B cell (primary cell): ENCODE measurements around the gene KISS1. TPM values are rescaled to one million over a fixed set of nuclear protein-coding genes. Genes with fewer than 3 reads are reported as not detected.

Experiments
- ATAC-seq: fragments of 200-7000 bp; cut with Tn5 transposase; one replicate; pipeline ENCODE4 v1.10.0; 2021; ENCODE audit warnings: low read depth, mild to moderate bottlenecking, moderate number of reproducible peaks, moderate library complexity
- CTCF ChIA-PET: fragments of 350-600 bp; sonication (Branson Sonifier 250); formaldehyde crosslinking; loops from one replicate; lab custom pipeline; 2021; ENCODE audit warnings: antibody characterized with exemption, inconsistent platforms; lab: Charles Lee
- POLR2A ChIA-PET: fragments of 350-600 bp; sonication (Branson Sonifier 250); formaldehyde crosslinking; loops from one replicate; lab custom pipeline; 2021; ENCODE audit warnings: antibody characterized with exemption; lab: Charles Lee
- DNase-seq: peaks from one replicate; pipeline ENCODE4 v3.0.0; 2013
- H2AFZ ChIP-seq: 2 replicates; pipeline ENCODE4 v1.6.1; 2012; ENCODE audit warnings: mild to moderate bottlenecking, low read depth, low read length; ENCODE audit not compliant: insufficient read depth, poor library complexity, severe bottlenecking
- H3K27ac ChIP-seq, 2 donors: 1 replicate in 1 of 2; 2 replicates in 1 of 2; pipeline ENCODE4 v1.5.1; 2012 to 2013; ENCODE audit warnings: low read length in 2 of 2, mild to moderate bottlenecking in 2 of 2, moderate library complexity in 1 of 2
- H3K27me3 ChIP-seq, 4 experiments: fragments of 200-600 bp in 1 of 4; sonication (generic) in 1 of 4; replicated peaks in 1 of 4; 1 replicate in 2 of 4; 2 replicates in 2 of 4; pipeline versions ENCODE4 v1.6.1 to v1.7.0; 2013 to 2016; ENCODE audit warnings: low read length in 3 of 4, mild to moderate bottlenecking in 2 of 4, mixed read lengths in 1 of 4, moderate library complexity in 1 of 4; ENCODE audit not compliant: insufficient read depth in 4 of 4, control insufficient read depth in 3 of 4; ENCODE audit errors: control extremely low read depth in 1 of 4
- H3K36me3 ChIP-seq, 2 experiments: replicated peaks in 1 of 2; 1 replicate in 1 of 2; 2 replicates in 1 of 2; pipeline versions ENCODE4 v1.6.1 to v1.7.1; 2013; ENCODE audit warnings: low read length in 1 of 2; ENCODE audit not compliant: insufficient read depth in 2 of 2, control insufficient read depth in 1 of 2; ENCODE audit errors: control extremely low read depth in 1 of 2, extremely low read depth in 1 of 2
- H3K4me1 ChIP-seq, 2 donors: fragments of 200-600 bp in 1 of 2; sonication (generic) in 1 of 2; 1 replicate in 1 of 2; 2 replicates in 1 of 2; pipeline versions ENCODE4 v1.5.1 to v1.6.1; 2013 to 2017; ENCODE audit warnings: low read length in 2 of 2; ENCODE audit not compliant: control insufficient read depth in 2 of 2, insufficient read depth in 2 of 2
- H3K4me2 ChIP-seq: replicated peaks from 2 replicates; pipeline ENCODE3; 2012; ENCODE audit warnings: mild to moderate bottlenecking, low read depth, low read length; ENCODE audit not compliant: poor library complexity, severe bottlenecking
- H3K4me3 ChIP-seq, 5 experiments: fragments of 200-600 bp in 1 of 5; sonication (generic) in 1 of 5; 1 replicate in 3 of 5; 2 replicates in 2 of 5; pipeline versions ENCODE4 v1.5.1 to v1.7.0; 2011 to 2016; ENCODE audit warnings: low read length in 4 of 5, mild to moderate bottlenecking in 4 of 5, low read depth in 2 of 5, control low read depth in 1 of 5, moderate library complexity in 1 of 5; ENCODE audit not compliant: insufficient read depth in 1 of 5; ENCODE audit errors: control extremely low read depth in 1 of 5, extremely low read depth in 1 of 5
- H3K79me2 ChIP-seq: fragments of 200-600 bp; sonication (generic); one replicate; pipeline ENCODE4 v1.6.0; 2016; ENCODE audit warnings: low read length; ENCODE audit not compliant: control insufficient read depth, insufficient read depth
- H3K9ac ChIP-seq: fragments of 200-600 bp; sonication (generic); 2 replicates; pipeline ENCODE4 v1.6.1; 2017; ENCODE audit warnings: mild to moderate bottlenecking, low read length, moderate library complexity
- H3K9me3 ChIP-seq, 3 donors: one replicate each; pipeline versions ENCODE4 v1.6.1 to v1.7.1; 2013; ENCODE audit warnings: low read length in 2 of 3; ENCODE audit not compliant: control insufficient read depth in 2 of 3, insufficient read depth in 1 of 3; ENCODE audit errors: control extremely low read depth in 1 of 3
- H4K20me1 ChIP-seq: 2 replicates; pipeline ENCODE4 v1.6.0; 2012; ENCODE audit warnings: mild to moderate bottlenecking, low read length; ENCODE audit not compliant: insufficient read depth, control insufficient read depth, poor library complexity, severe bottlenecking
- H3K27ac Mint-ChIP-seq: one replicate; pipeline ENCODE4 v1.8.0; 2021; ENCODE audit warnings: mixed read lengths
- H3K27me3 Mint-ChIP-seq: one replicate; pipeline ENCODE4 v1.8.0; 2021; ENCODE audit warnings: mixed read lengths
- H3K4me1 Mint-ChIP-seq: one replicate; pipeline ENCODE4 v1.8.0; 2021; ENCODE audit warnings: mixed read lengths
- H3K4me3 Mint-ChIP-seq: one replicate; pipeline ENCODE4 v1.8.0; 2021; ENCODE audit warnings: mixed read lengths
- H3K9me3 Mint-ChIP-seq: one replicate; pipeline ENCODE4 v1.8.0; 2022; ENCODE audit warnings: mixed read lengths; ENCODE audit not compliant: insufficient read depth
- EZH2 ChIP-seq: IDR thresholded peaks from 2 replicates; pipeline ENCODE4 v1.6.1; 2012; ENCODE audit warnings: borderline replicate concordance, low read depth, mild to moderate bottlenecking, moderate library complexity, low read length; ENCODE audit not compliant: insufficient read depth, poor library complexity, severe bottlenecking
- WGBS: methylation state at CpG from one replicate; pipeline ENCODE4 v1.1.5; 2013; ENCODE audit warnings: missing lambda C conversion rate; ENCODE audit not compliant: insufficient coverage; 5-methylcytosine and 5-hydroxymethylcytosine counted together
- intact Hi-C: fragments of 100-400 bp; cut with micrococcal nuclease; formaldehyde crosslinking; loops from one replicate; pipeline ENCODE4 v1.10.0; 2022
- polyA plus RNA-seq: library from polyadenylated mRNA; depleted of rRNA; stranded (reverse); fragments of >200 nt; gene quantifications from 2 replicates; pipeline ENCODE4 v1.2.3, GENCODE V29; 2012
- total RNA-seq, 2 donors: library from RNA; stranded (reverse); fragments of 120-200 nt in 1 of 2; gene quantifications; 1 replicate in 1 of 2; 2 replicates in 1 of 2; pipeline versions ENCODE4 v1.2.3 to v1.2.4, GENCODE V29; 2013 to 2022
- TF ChIP-seq, protein P1 (sequence below): fragments of 200-600 bp; IDR thresholded peaks from one replicate; pipeline ENCODE4 v1.8.0; 2022; ENCODE audit warnings: antibody characterized with exemption, mild to moderate bottlenecking

KISS1 gene
- total and polyA plus RNA-seq, 2 donors (not counting 1 experiment from before 2014, with no cell fraction given) = not detected

DNA sequence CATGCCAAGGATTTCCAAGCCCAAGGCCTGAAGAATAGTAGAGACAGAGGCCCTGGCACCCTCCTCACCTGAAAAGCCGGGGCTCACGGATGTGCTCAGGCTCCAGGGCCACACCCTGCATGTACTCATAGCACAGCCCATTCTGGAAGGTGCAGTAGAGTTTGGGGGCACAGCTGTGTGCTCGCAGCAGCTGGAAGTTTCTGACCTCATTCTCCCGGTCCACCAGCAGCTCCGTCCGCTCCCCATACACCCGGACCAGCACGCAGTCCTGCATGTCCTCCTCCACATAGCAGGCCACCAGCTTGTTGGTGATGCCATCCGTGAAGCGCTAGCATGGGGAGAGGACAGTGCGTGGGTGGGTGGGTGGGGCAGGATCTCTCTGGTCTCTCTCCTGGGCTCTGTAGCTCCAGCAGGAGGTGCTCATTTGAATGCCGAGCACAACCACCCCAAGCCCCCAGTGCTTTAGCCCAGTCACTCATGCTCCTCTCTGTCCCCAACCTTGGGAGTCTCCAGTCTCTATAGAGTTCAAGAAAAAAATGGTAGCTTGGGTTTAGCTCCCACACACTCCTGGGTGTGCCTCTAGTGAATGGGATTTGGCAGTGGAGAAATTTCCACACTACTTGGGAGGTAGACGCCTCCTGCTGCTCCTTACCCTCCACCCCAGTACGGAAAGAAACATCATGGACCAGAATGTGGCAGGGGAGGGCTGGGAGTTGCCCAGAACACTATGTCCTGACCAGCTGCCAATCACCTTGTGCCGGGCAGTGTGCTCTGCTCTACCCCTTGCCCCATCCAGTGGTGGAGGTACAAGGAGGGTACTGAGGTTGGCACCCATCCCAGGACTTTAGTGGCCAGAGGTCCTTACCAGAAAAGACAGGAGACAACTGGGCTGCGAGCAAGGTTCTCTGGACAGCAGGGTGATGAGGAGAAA, 46.4 kb downstream of the KISS1 start:
- ATAC-seq = no peak
- TF ChIP-seq, protein P1, sequence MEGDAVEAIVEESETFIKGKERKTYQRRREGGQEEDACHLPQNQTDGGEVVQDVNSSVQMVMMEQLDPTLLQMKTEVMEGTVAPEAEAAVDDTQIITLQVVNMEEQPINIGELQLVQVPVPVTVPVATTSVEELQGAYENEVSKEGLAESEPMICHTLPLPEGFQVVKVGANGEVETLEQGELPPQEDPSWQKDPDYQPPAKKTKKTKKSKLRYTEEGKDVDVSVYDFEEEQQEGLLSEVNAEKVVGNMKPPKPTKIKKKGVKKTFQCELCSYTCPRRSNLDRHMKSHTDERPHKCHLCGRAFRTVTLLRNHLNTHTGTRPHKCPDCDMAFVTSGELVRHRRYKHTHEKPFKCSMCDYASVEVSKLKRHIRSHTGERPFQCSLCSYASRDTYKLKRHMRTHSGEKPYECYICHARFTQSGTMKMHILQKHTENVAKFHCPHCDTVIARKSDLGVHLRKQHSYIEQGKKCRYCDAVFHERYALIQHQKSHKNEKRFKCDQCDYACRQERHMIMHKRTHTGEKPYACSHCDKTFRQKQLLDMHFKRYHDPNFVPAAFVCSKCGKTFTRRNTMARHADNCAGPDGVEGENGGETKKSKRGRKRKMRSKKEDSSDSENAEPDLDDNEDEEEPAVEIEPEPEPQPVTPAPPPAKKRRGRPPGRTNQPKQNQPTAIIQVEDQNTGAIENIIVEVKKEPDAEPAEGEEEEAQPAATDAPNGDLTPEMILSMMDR = no peak
- TF ChIP-seq EZH2 = no peak
- Histone ChIP-seq H3K27ac (no peak overlapping the region), H3K9me3 (peaks cover 0 to 3% (median 0%) of the 10 kb centered on the region in 3 donors), H2AFZ (no peak overlapping the region), H3K4me1 (peaks cover 12 to 14% of the 10 kb centered on the region in 2 donors), H3K79me2 (no peaks in the 10 kb centered on the region), H3K27me3 (peaks cover 0 to 21% (median 7%) of the 10 kb centered on the region in 4 experiments), H3K4me3 (no peak overlapping the region), H4K20me1 (no peaks in the 10 kb centered on the region), H3K36me3 (no peaks in the 10 kb centered on the region), H3K4me2 (no peak overlapping the region), H3K9ac (no peak overlapping the region)
- Mint-ChIP-seq H3K27ac (no peak overlapping the region), H3K4me3 (peak overlapping the region; percentile 74), H3K27me3 (peaks cover 25% of the 10 kb centered on the region), H3K4me1 (peaks cover 8% of the 10 kb centered on the region), H3K9me3 (no peaks in the 10 kb centered on the region)
- intact Hi-C loops = no loop called here
- 89% methylated on average over 7 of the region's 16 CpGs for WGBS
- ChIA-PET CTCF (interaction anchor here (2.2 kb wide), 1 partner anchor 10 kb away, joined by 6 read pairs; no protein-coding TSS in a partner anchor), POLR2A (no interaction called here)
- DNase-seq = no peak

DNA sequence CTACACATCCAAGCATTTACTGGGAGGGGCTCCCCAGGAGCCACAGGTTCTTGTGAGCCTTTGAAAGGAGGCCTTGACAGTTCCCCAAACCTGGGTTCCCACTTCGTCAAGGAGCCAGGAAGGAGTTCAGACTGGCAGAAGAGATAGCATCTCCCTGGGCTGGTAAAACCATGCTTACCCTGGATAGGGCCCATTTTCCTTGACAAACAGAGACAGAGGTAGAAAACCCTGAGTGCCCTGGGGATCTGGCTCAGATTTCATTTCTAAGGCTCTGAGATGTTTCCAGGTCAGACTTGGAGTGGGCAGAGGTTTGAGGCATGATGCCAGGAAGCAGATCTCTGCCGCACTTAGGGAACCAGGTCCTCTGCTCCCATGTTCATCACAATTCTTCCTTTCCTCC, 47.2 kb downstream of the KISS1 start:
- TF ChIP-seq, protein P1 = no peak
- TF ChIP-seq EZH2 = no peak
- Histone ChIP-seq H3K4me2 (no peak overlapping the region), H3K27ac (no peak overlapping the region), H3K4me1 (peaks cover 12 to 14% of the 10 kb centered on the region in 2 donors), H3K36me3 (no peaks in the 10 kb centered on the region), H3K4me3 (no peak overlapping the region), H3K9ac (no peak overlapping the region), H3K9me3 (peaks cover 0 to 3% (median 0%) of the 10 kb centered on the region in 3 donors), H4K20me1 (no peaks in the 10 kb centered on the region), H3K27me3 (peaks cover 0 to 21% (median 7%) of the 10 kb centered on the region in 4 experiments), H3K79me2 (no peaks in the 10 kb centered on the region), H2AFZ (no peak overlapping the region)
- no peak overlapping the region for H3K27ac Mint-ChIP-seq
- no peak overlapping the region for H3K4me3 Mint-ChIP-seq
- POLR2A ChIA-PET = no interaction called here
- CTCF ChIA-PET = interaction anchor here (2.2 kb wide), 1 partner anchor 11 kb away, joined by 6 read pairs; no protein-coding TSS in a partner anchor
- ATAC-seq (no peak), DNase-seq (no peak)
- WGBS = 63% methylated on average over 2 of the region's 2 CpGs
- no peaks in the 10 kb centered on the region for H3K9me3 Mint-ChIP-seq
- H3K4me1 Mint-ChIP-seq = peaks cover 8% of the 10 kb centered on the region
- peaks cover 28% of the 10 kb centered on the region for H3K27me3 Mint-ChIP-seq
- intact Hi-C loops = no loop called here
